GM18505 (cell line): Measurements from ENCODE around the gene DDX56.

Experiments used
- ATAC-seq: cut with Tn5 transposase; IDR thresholded peaks from one replicate; pipeline ENCODE4 v1.9.1; 2021; ENCODE audit not compliant: unreplicated experiment
- POLR2A ChIP-seq: IDR thresholded peaks from 4 replicates; pipeline ENCODE4 v1.6.1; 2011; ENCODE audit warnings: borderline replicate concordance; ENCODE audit not compliant: insufficient read depth, insufficient read length; ENCODE audit errors: extremely low read depth

Gene DDX56

DNA sequence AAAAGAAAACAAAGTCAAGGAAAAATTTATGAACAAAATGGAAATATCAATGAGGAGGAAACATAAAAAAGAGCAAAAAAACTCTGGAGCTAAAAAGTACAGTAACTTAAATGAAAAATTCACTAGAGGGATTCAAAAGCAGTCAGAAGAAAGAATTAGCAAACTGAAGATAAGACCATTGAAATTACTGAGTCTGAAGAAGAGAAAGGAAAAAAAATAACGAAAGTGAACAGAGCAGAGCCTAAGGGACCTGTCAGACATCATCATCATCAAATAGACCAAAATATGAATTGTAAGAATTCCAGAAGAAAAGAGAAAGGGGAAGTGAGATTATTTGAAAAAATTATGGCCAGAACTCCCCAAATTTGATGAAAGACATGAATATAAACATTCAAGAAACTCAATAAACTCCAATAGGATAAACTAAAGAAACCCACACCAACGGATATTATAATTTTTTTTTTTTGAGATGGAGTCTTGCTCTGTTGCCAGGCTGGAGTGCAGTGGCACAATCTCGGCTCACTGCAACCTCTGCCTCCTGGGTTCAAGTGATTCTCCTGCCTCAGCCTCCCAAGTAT is 48.8 kb downstream of the DDX56 start:
- no peak for TF ChIP-seq POLR2A
- no peak for ATAC-seq

- no peak for TF ChIP-seq POLR2A
- no peak for ATAC-seq
These were observed 51.4 kb downstream of the DDX56 start for GRCh38 chr7:44522315-44522714.

- no peak for TF ChIP-seq POLR2A
- ATAC-seq, result no peak
These were observed 52.2 kb downstream of the DDX56 start for GRCh38 chr7:44521347-44522095.

DNA sequence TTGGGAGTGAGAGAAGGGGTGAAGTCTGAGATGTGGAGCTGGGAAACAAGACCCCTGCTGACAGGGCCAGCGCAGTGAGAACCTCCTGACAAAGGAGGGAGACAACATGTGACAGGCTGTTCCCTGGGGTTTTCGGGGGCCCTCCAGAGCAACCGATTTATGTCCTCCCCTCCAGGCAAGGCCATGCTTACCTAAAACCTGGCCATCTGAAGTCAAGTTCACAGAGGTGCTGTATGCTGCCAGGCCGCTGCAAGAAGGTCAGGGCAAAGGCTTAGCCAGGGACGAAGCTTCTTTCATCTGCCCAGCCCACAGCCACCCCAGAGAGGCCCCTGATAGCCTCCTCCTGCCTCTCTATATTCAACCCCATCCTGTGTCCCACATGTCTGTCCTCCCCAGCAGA is 53.1 kb downstream of the DDX56 start:
- TF ChIP-seq POLR2A, result no peak
- ATAC-seq, result no peak

DNA sequence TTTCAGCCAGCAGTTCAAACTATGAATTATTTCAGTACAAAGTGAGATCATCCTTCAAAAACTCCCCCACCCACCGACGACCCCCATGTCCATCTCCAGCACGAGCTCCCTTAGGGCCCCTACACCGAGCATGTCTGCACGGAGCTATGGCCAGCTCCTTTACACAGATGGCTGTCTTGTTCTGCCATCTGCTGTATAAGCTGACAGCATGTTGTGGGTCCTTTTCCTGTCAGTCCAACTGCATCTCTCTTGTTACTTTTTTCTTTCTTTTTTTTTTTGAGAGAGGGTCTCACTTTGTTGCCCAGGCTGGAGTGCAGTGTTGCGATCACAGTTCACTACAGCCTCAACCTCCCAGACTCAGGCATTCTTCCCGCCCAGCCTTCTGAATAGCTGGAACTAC is 54.2 kb downstream of the DDX56 start:
- TF ChIP-seq POLR2A, result no peak
- no peak for ATAC-seq

DNA sequence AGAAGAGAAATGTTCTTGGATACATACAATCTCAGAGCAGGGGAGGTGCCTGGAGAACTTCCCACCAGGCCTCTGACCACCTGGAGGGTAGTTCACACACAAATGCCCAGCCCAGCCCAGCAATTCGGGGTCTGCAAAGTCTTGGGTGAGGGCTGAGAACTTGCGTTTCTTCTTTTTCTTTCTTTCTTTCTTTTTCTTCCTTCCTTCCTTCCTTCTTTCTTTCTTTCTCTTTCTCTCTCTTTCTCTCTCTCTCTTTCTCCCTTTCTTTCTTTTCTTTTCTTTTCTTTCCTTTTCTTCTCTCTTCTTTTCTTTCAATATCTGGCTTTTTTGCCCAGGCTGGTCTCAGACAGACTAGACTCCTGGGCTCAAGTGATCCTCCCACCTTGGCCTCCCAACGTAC is 54.9 kb downstream of the DDX56 start:
- no peak for TF ChIP-seq POLR2A
- ATAC-seq, result no peak

DNA sequence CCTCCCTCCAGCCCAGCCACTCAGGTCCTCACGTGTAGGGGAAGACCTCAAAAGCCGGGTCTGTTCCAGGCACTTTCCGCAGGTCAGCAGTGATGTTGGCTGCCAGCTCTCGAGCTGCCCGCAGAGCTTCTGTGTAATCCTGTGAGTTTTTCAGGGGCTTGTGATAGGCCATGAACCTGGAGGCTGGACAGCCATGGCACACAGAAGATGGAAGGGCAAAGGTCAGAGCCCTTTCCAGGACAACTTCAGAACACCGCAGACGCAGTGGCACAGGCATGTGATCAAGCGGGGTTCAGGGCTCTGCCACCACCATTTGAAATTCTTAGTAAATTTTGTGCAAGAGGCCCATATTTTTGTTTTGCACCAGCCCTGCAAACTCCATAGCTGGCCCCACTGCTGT is 56.5 kb downstream of the DDX56 start:
- TF ChIP-seq POLR2A, result no peak
- no peak for ATAC-seq
